Measurements from ENCODE around the gene KCNA2.

GRCh38 chr1:110565565-110565964, 40.6 kb downstream of the KCNA2 start:
- TF ChIP-seq CTCF (IDR thresholded peaks at IDR 0.05 in 8 of 11, conservative IDR thresholded peaks at IDR 0.05 in 3 of 11) = no peak
- TF ChIP-seq POLR2AphosphoS5 (IDR thresholded peaks at IDR 0.05) = no peak
- no peak for TF ChIP-seq POLR2A (IDR thresholded peaks at IDR 0.05)
